Fibroblast of the aortic adventitia (primary cell): ENCODE results near the gene TTBK2. TPM values are rescaled to one million over a fixed set of nuclear protein-coding genes. Genes with fewer than 3 reads are reported as not detected.

Experiments
- DNase-seq: peaks from one replicate; pipeline ENCODE4 v3.0.0-alpha.2; 2010; ENCODE audit warnings: low read depth
- H3K4me3 ChIP-seq: 2 replicates; pipeline ENCODE4 v1.5.1; 2011; ENCODE audit warnings: low read depth, mild to moderate bottlenecking, control low read depth, low read length, moderate library complexity
- total RNA-seq: library from RNA; depleted of rRNA; stranded (reverse); fragments of >200 nt; gene quantifications from 2 replicates; pipeline ENCODE4 v1.2.3, GENCODE V29; 2012; ENCODE audit warnings: low replicate concordance
- TF ChIP-seq, protein P1 (sequence below): IDR thresholded peaks from 2 replicates; pipeline ENCODE4 v1.5.1; 2011; ENCODE audit warnings: mild to moderate bottlenecking, low read length, control low read depth, inconsistent platforms; ENCODE audit not compliant: insufficient read depth

TTBK2 gene
- total RNA-seq, 1 donor: 14.3 TPM

- no peak overlapping the region for H3K4me3 ChIP-seq
- no peak for DNase-seq
- TF ChIP-seq, protein P1, sequence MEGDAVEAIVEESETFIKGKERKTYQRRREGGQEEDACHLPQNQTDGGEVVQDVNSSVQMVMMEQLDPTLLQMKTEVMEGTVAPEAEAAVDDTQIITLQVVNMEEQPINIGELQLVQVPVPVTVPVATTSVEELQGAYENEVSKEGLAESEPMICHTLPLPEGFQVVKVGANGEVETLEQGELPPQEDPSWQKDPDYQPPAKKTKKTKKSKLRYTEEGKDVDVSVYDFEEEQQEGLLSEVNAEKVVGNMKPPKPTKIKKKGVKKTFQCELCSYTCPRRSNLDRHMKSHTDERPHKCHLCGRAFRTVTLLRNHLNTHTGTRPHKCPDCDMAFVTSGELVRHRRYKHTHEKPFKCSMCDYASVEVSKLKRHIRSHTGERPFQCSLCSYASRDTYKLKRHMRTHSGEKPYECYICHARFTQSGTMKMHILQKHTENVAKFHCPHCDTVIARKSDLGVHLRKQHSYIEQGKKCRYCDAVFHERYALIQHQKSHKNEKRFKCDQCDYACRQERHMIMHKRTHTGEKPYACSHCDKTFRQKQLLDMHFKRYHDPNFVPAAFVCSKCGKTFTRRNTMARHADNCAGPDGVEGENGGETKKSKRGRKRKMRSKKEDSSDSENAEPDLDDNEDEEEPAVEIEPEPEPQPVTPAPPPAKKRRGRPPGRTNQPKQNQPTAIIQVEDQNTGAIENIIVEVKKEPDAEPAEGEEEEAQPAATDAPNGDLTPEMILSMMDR: no peak
These were observed 196.3 kb downstream of the TTBK2 start for GRCh38 chr15:42724276-42724675.

- DNase-seq: no peak
- TF ChIP-seq, protein P1: peak; percentile 14
- no peak overlapping the region for H3K4me3 ChIP-seq
These were observed 197.5 kb downstream of the TTBK2 start for GRCh38 chr15:42723068-42723467.

DNA sequence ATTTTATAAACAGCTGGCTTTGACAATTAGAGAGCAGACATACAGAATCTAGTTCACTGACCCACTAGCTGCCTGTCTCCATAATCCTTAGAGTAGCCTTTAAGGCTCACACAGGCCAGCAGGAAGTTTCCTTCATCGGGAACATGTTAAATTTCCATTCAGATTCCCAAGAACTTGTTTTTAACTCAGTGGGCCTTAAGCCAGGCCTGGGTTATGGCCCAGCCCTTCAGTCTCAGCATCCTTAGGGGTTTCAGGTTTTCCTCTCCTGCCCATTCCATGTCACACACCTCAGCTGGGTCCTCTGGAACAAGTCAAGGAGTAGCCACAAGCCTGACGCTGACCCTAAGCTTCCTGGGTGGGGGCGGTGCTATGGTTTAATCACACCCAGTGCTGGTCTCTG is 198.7 kb downstream of the TTBK2 start:
- DNase-seq: no peak
- TF ChIP-seq, protein P1: no peak

GRCh38 chr15:42721016-42721415 is 199.6 kb downstream of the TTBK2 start:
- no peak overlapping the region for H3K4me3 ChIP-seq
- TF ChIP-seq, protein P1: no peak
- DNase-seq: no peak

More for the DNA sequence above, 198.7 kb downstream of the TTBK2 start:
- no peak overlapping the region for H3K4me3 ChIP-seq

DNA sequence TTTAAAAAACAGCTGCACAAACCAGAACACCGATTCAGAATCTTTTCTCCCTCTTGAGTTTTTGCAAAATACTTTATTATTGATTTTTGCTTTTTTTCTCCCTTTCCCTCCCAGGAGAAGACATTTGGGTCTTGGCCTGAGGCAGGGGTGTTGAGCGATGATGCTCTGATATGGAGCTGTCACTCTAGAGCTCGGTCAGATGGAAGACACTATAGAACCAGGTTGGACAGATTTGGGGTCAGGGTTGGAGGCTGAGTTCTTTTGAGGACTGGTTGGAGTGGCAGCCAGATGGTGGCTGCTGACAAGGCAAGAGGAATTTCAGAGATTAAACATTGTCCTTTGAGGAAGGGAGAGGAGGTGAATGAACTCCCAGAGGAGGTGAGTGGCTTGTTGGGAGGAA is 200.5 kb downstream of the TTBK2 start:
- TF ChIP-seq, protein P1: no peak
- no peak overlapping the region for H3K4me3 ChIP-seq
- no peak for DNase-seq

DNA sequence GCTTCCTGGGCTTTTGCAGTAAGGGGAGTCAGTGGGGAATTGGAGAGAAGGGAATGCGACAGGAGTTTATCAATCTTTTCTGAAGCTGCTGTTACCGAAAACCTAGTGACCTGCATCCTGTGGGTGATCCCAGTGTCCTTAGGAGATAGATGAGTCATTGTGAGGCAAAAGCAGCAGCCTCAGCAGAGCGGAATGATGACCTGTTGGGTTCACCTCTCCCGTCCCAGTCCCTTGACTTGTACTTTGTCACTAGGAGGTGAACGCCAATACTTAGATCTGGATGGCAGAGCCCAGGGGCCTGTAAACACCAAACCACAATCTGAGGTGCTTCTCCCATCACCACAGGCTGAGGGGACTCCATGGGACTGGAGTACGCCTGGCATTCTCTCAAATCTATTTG is 201.5 kb downstream of the TTBK2 start:
- TF ChIP-seq, protein P1: no peak
- H3K4me3 ChIP-seq: no peak overlapping the region
- no peak for DNase-seq

GRCh38 chr15:42716626-42717025 is 204.0 kb downstream of the TTBK2 start:
- no peak overlapping the region for H3K4me3 ChIP-seq
- TF ChIP-seq, protein P1: no peak
- no peak for DNase-seq
